Measurements from ENCODE around the gene CCDC188. TPM values are rescaled to one million over a fixed set of nuclear protein-coding genes. Genes with fewer than 3 reads are reported as not detected.
A peak's percentile ranks its signal among the peaks of the same experiment; 100 is the strongest.

CCDC188 gene
- total and polyA plus RNA-seq, 8 donors: 0.10 to 40.8 (median 0.76) TPM; not detected in 1

GRCh38 chr22:20176421-20177085 lies 25.7 kb upstream of the CCDC188 start:
- peaks cover 0 to 9% (median 0%) of the 10 kb centered on the region in 3 donors for H3K27me3 ChIP-seq
- H3K36me3 ChIP-seq: no peaks in the 10 kb centered on the region
- WGBS, 5 donors: 68 to 70% (median 68%) methylated on average over 16 to 17 of the region's 17 CpGs
- no peaks in the 10 kb centered on the region for H3K9me3 ChIP-seq
- no peak overlapping the region for H3K4me3 ChIP-seq
- DNase-seq: no peak
- intact Hi-C loops (cut with DNase I; ENCODE audit: low total_unique reads): no loop called here
- no peak overlapping the region for H3K27ac ChIP-seq
- no peak for TF ChIP-seq POLR2AphosphoS5 (IDR thresholded peaks at IDR 0.05)
- TF ChIP-seq EP300 (IDR thresholded peaks at IDR 0.05): no peak
- TF ChIP-seq POLR2A (IDR thresholded peaks at IDR 0.05): no peak
- TF ChIP-seq CTCF (IDR thresholded peaks at IDR 0.05): no peak
- no peaks in the 10 kb centered on the region for H3K4me1 ChIP-seq

GRCh38 chr22:20175597-20175900 lies 24.7 kb upstream of the CCDC188 start:
- 54 to 72% (median 63%) methylated on average over 12 of the region's 12 CpGs for WGBS, 5 donors
- TF ChIP-seq EP300 (IDR thresholded peaks at IDR 0.05) (no peak), POLR2A (IDR thresholded peaks at IDR 0.05) (no peak), CTCF (IDR thresholded peaks at IDR 0.05) (no peak)
- no peak overlapping the region for H3K27ac ChIP-seq
- no peaks in the 10 kb centered on the region for H3K36me3 ChIP-seq
- no peaks in the 10 kb centered on the region for H3K4me1 ChIP-seq
- no peaks in the 10 kb centered on the region for H3K9me3 ChIP-seq
- peaks cover 0 to 9% (median 0%) of the 10 kb centered on the region in 3 donors for H3K27me3 ChIP-seq
- intact Hi-C loops (cut with DNase I; ENCODE audit: low total_unique reads): no loop called here
- no peak for DNase-seq
- H3K4me3 ChIP-seq: no peak overlapping the region

GRCh38 chr22:20174785-20175596 lies 24.1 kb upstream of the CCDC188 start:
- no peak for DNase-seq
- H3K27me3 ChIP-seq: peaks cover 0 to 6% (median 0%) of the 10 kb centered on the region in 3 donors
- no peaks in the 10 kb centered on the region for H3K9me3 ChIP-seq
- TF ChIP-seq CTCF (IDR thresholded peaks at IDR 0.05) (peak in 3 of 7 experiments; percentile 6 to 43 (median 29)), POLR2AphosphoS5 (IDR thresholded peaks at IDR 0.05) (no peak)
- no peak overlapping the region for H3K4me3 ChIP-seq
- H3K27ac ChIP-seq: no peak overlapping the region
- intact Hi-C loops (cut with DNase I; ENCODE audit: low total_unique reads): no loop called here
- no peaks in the 10 kb centered on the region for H3K4me1 ChIP-seq
- WGBS, 5 donors: 67 to 76% (median 74%) methylated on average over 15 to 19 of the region's 19 CpGs
- no peaks in the 10 kb centered on the region for H3K36me3 ChIP-seq

- Histone ChIP-seq H3K27me3 (peaks cover 0 to 7% (median 0%) of the 10 kb centered on the region in 3 donors), H3K27ac (no peak overlapping the region), H3K36me3 (no peaks in the 10 kb centered on the region), H3K4me1 (no peaks in the 10 kb centered on the region), H3K9me3 (no peaks in the 10 kb centered on the region), H3K4me3 (no peak overlapping the region)
- TF ChIP-seq EP300 (IDR thresholded peaks at IDR 0.05) (no peak), POLR2A (IDR thresholded peaks at IDR 0.05) (no peak), CTCF (IDR thresholded peaks at IDR 0.05) (no peak), POLR2AphosphoS5 (IDR thresholded peaks at IDR 0.05) (no peak)
- DNase-seq: peak in 1 of 2 donors; percentile 33
- WGBS, 5 donors: 33 to 48% (median 41%) methylated on average over 3 to 10 of the region's 10 CpGs
- intact Hi-C loops (cut with DNase I; ENCODE audit: low total_unique reads): no loop called here
Observed at GRCh38 chr22:20173772-20174171, 22.9 kb upstream of the CCDC188 start.
